Endodermal cell (in vitro differentiated cells): ENCODE results near the gene KIF21B. TPM values are rescaled to one million over a fixed set of nuclear protein-coding genes. Genes with fewer than 3 reads are reported as not detected.

Experiments
- DNase-seq: peaks from one replicate; pipeline ENCODE4 v3.0.0-alpha.2; 2017
- H3K27ac ChIP-seq: 2 replicates; pipeline ENCODE4 v1.5.1; 2013; ENCODE audit warnings: mild to moderate bottlenecking, low read depth, low read length, moderate library complexity
- H3K27me3 ChIP-seq: 2 replicates; pipeline ENCODE4 v1.6.1; 2013; ENCODE audit warnings: mild to moderate bottlenecking, low read length, moderate library complexity; ENCODE audit not compliant: insufficient read depth, control insufficient read depth, poor library complexity, severe bottlenecking
- H3K36me3 ChIP-seq: 2 replicates; pipeline ENCODE4 v1.7.0; 2013; ENCODE audit warnings: mild to moderate bottlenecking, low read length, moderate library complexity; ENCODE audit not compliant: control insufficient read depth, insufficient read depth
- H3K4me1 ChIP-seq: one replicate; pipeline ENCODE4 v1.7.0; 2013; ENCODE audit warnings: low read length; ENCODE audit not compliant: control insufficient read depth, insufficient read depth
- H3K4me3 ChIP-seq: 2 replicates; pipeline ENCODE4 v1.5.1; 2013; ENCODE audit warnings: mild to moderate bottlenecking, low read length, moderate library complexity
- H3K9ac ChIP-seq: 2 replicates; pipeline ENCODE4 v1.6.1; 2013; ENCODE audit warnings: mild to moderate bottlenecking, low read length, moderate library complexity; ENCODE audit not compliant: poor library complexity, severe bottlenecking; ENCODE audit errors: extremely low read depth
- H3K9me3 ChIP-seq: 2 replicates; pipeline ENCODE4 v1.6.1; 2013; ENCODE audit warnings: mild to moderate bottlenecking, low read length, moderate library complexity; ENCODE audit not compliant: control insufficient read depth
- H3K27ac Mint-ChIP-seq: 2 replicates; pipeline ENCODE4 v1.8.0; 2020; ENCODE audit warnings: mixed read lengths
- H3K27me3 Mint-ChIP-seq: 2 replicates; pipeline ENCODE4 v1.8.0; 2021; ENCODE audit warnings: mild to moderate bottlenecking, mixed read lengths; ENCODE audit not compliant: insufficient read depth
- H3K36me3 Mint-ChIP-seq: 2 replicates; pipeline ENCODE4 v1.8.0; 2020; ENCODE audit warnings: low read depth, mixed read lengths
- H3K4me1 Mint-ChIP-seq: 2 replicates; pipeline ENCODE4 v1.8.0; 2020; ENCODE audit warnings: mixed read lengths
- H3K4me3 Mint-ChIP-seq: 2 replicates; pipeline ENCODE4 v1.8.0; 2020; ENCODE audit warnings: mild to moderate bottlenecking, moderate library complexity, mixed read lengths
- H3K9me3 Mint-ChIP-seq: 2 replicates; pipeline ENCODE4 v1.8.0; 2020; ENCODE audit warnings: mild to moderate bottlenecking, mixed read lengths
- WGBS, 2 experiments: methylation state at CpG; one replicate each; pipeline versions ENCODE4 v1.1.5 to v1.1.7; 2013; ENCODE audit warnings: missing lambda C conversion rate in 2 of 2, mixed read lengths in 1 of 2; ENCODE audit not compliant: insufficient coverage in 1 of 2, insufficient read length in 1 of 2; 5-methylcytosine and 5-hydroxymethylcytosine counted together
- total RNA-seq, 2 donors: library from RNA; stranded (reverse); fragmentation: NEBNext Ultra II Directional in 1 of 2; extraction: Animal tissue kit (Norgen Biotek cat#: 25700) in 1 of 2; gene quantifications; 2 replicates in 1 of 2; 3 replicates in 1 of 2; pipeline ENCODE4 v1.2.1, GENCODE V29; 2021
- TF ChIP-seq, protein P1 (sequence below): fragments of 200-600 bp; sonication (generic); conservative IDR thresholded peaks from 2 replicates; pipeline ENCODE4 v1.5.0; 2021; ENCODE audit warnings: antibody characterized with exemption, mild to moderate bottlenecking

KIF21B gene
- total RNA-seq, 2 donors from 2014 or later, result 8.8 to 14.7 TPM

GRCh38 chr1:201062511-201063091 is 39.1 kb upstream of the KIF21B start:
- TF ChIP-seq, protein P1, sequence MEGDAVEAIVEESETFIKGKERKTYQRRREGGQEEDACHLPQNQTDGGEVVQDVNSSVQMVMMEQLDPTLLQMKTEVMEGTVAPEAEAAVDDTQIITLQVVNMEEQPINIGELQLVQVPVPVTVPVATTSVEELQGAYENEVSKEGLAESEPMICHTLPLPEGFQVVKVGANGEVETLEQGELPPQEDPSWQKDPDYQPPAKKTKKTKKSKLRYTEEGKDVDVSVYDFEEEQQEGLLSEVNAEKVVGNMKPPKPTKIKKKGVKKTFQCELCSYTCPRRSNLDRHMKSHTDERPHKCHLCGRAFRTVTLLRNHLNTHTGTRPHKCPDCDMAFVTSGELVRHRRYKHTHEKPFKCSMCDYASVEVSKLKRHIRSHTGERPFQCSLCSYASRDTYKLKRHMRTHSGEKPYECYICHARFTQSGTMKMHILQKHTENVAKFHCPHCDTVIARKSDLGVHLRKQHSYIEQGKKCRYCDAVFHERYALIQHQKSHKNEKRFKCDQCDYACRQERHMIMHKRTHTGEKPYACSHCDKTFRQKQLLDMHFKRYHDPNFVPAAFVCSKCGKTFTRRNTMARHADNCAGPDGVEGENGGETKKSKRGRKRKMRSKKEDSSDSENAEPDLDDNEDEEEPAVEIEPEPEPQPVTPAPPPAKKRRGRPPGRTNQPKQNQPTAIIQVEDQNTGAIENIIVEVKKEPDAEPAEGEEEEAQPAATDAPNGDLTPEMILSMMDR, result no peak
- H3K4me3 Mint-ChIP-seq, result no peak overlapping the region
- H3K27ac Mint-ChIP-seq, result no peak overlapping the region
- Histone ChIP-seq H3K9ac (no peak overlapping the region), H3K4me1 (no peaks in the 10 kb centered on the region), H3K4me3 (no peak overlapping the region), H3K27me3 (no peaks in the 10 kb centered on the region), H3K36me3 (no peaks in the 10 kb centered on the region), H3K9me3 (no peaks in the 10 kb centered on the region), H3K27ac (no peak overlapping the region)
- H3K36me3 Mint-ChIP-seq, result no peaks in the 10 kb centered on the region
- H3K9me3 Mint-ChIP-seq, result no peaks in the 10 kb centered on the region
- 63 to 68% methylated on average over 2 to 8 of the region's 8 CpGs for WGBS, 2 experiments
- H3K27me3 Mint-ChIP-seq, result peaks cover 1% of the 10 kb centered on the region
- peak; percentile 68 for DNase-seq
- H3K4me1 Mint-ChIP-seq, result peaks cover 19% of the 10 kb centered on the region

GRCh38 chr1:201061886-201062285 is 38.4 kb upstream of the KIF21B start:
- no peaks in the 10 kb centered on the region for H3K9me3 Mint-ChIP-seq
- no peaks in the 10 kb centered on the region for H3K9me3 ChIP-seq
- no peak overlapping the region for H3K4me3 ChIP-seq
- peaks cover 1% of the 10 kb centered on the region for H3K27me3 Mint-ChIP-seq
- H3K27me3 ChIP-seq, result no peaks in the 10 kb centered on the region
- TF ChIP-seq, protein P1, result no peak
- H3K36me3 Mint-ChIP-seq, result no peaks in the 10 kb centered on the region
- no peak overlapping the region for H3K27ac ChIP-seq
- H3K4me3 Mint-ChIP-seq, result no peak overlapping the region
- no peak overlapping the region for H3K27ac Mint-ChIP-seq
- WGBS, 2 experiments, result 93 to 100% methylated on average over 10 to 12 of the region's 12 CpGs
- DNase-seq, result no peak
- no peaks in the 10 kb centered on the region for H3K36me3 ChIP-seq
- peaks cover 19% of the 10 kb centered on the region for H3K4me1 Mint-ChIP-seq
- no peak overlapping the region for H3K9ac ChIP-seq
- no peaks in the 10 kb centered on the region for H3K4me1 ChIP-seq

- H3K27me3 ChIP-seq, result no peaks in the 10 kb centered on the region
- no peak overlapping the region for H3K4me3 ChIP-seq
- Mint-ChIP-seq H3K27ac (no peak overlapping the region), H3K9me3 (no peaks in the 10 kb centered on the region), H3K27me3 (no peaks in the 10 kb centered on the region), H3K36me3 (no peaks in the 10 kb centered on the region), H3K4me3 (no peak overlapping the region), H3K4me1 (peaks cover 19% of the 10 kb centered on the region)
- TF ChIP-seq, protein P1, result no peak
- no peak overlapping the region for H3K27ac ChIP-seq
- H3K4me1 ChIP-seq, result no peaks in the 10 kb centered on the region
- WGBS, 2 experiments, result 95 to 96% methylated on average over 3 to 4 of the region's 4 CpGs
- no peak for DNase-seq
- H3K9me3 ChIP-seq, result no peaks in the 10 kb centered on the region
- no peaks in the 10 kb centered on the region for H3K36me3 ChIP-seq
- H3K9ac ChIP-seq, result no peak overlapping the region
These were observed 37.5 kb upstream of the KIF21B start for GRCh38 chr1:201061049-201061448.
